SK-N-SH (cell line): Measurements from ENCODE around the gene SLC35A1. TPM values are rescaled to one million over a fixed set of nuclear protein-coding genes. Genes with fewer than 3 reads are reported as not detected.

Experiments
- CTCF ChIA-PET: fragments of 300-600, 350-600 bp; formaldehyde crosslinking; extraction: SDS; loops from one replicate; lab custom pipeline; 2021; lab: Yijun Ruan, JAX
- POLR2A ChIA-PET: fragments of 350-600 bp; sonication (Branson Sonifier 250); formaldehyde crosslinking; extraction: SDS; loops from one replicate; lab custom pipeline; 2020; ENCODE audit warnings: antibody characterized with exemption, inconsistent platforms; lab: Yijun Ruan, JAX
- DNase-seq: peaks from one replicate; pipeline ENCODE4 v3.0.0; 2012
- H2AFZ ChIP-seq: fragments of 200-600 bp; sonication (generic); 2 replicates; pipeline ENCODE4 v1.8.1; 2016; ENCODE audit warnings: antibody characterized with exemption, mild to moderate bottlenecking, low read depth
- H3F3A ChIP-seq: fragments of 200-600 bp; sonication (generic); replicated peaks from 2 replicates; pipeline ENCODE3; 2016; ENCODE audit warnings: antibody characterized with exemption, mild to moderate bottlenecking; ENCODE audit not compliant: insufficient read depth
- H3K27ac ChIP-seq, 2 experiments: fragments of 200-500 bp in 1 of 2; fragments of 200-600 bp in 1 of 2; sonication (Bioruptor generic) in 1 of 2; sonication (generic), shearing (Covaris generic) in 1 of 2; 2 replicates each; pipeline versions ENCODE4 v1.5.1 to v1.6.1; 2014 to 2016; ENCODE audit warnings: low read depth in 2 of 2, inconsistent platforms in 1 of 2, low read length in 1 of 2, mild to moderate bottlenecking in 1 of 2, mixed read lengths in 1 of 2
- H3K27me3 ChIP-seq: fragments of 200-600 bp; sonication (generic), shearing (Covaris generic); 2 replicates; pipeline ENCODE4 v1.6.1; 2016; ENCODE audit warnings: mixed run types; ENCODE audit not compliant: insufficient read depth
- H3K36me3 ChIP-seq, 2 experiments: fragments of 200-500 bp in 1 of 2; fragments of 200-600 bp in 1 of 2; sonication (Bioruptor generic) in 1 of 2; sonication (generic) in 1 of 2; replicated peaks in 1 of 2; 2 replicates each; pipeline versions ENCODE3 to v1.5.1; 2014 to 2016; ENCODE audit warnings: low read length in 1 of 2, mild to moderate bottlenecking in 1 of 2; ENCODE audit not compliant: insufficient read depth in 2 of 2, control insufficient read depth in 1 of 2
- H3K4me1 ChIP-seq, 2 experiments: fragments of 200-500 bp in 1 of 2; fragments of 200-600 bp in 1 of 2; sonication (Bioruptor generic) in 1 of 2; sonication (generic), shearing (Covaris generic) in 1 of 2; 2 replicates each; pipeline versions ENCODE4 v1.5.1 to v1.6.1; 2014 to 2016; ENCODE audit warnings: low read depth in 1 of 2, low read length in 1 of 2, mixed run types in 1 of 2; ENCODE audit not compliant: insufficient read depth in 2 of 2, control insufficient read depth in 1 of 2
- H3K4me2 ChIP-seq: fragments of 200-600 bp; sonication (generic), shearing (Covaris generic); 2 replicates; pipeline ENCODE4 v1.6.1; 2017; ENCODE audit warnings: mixed run types
- H3K4me3 ChIP-seq, 2 experiments: fragments of 200-500 bp in 1 of 2; fragments of 200-600 bp in 1 of 2; sonication (Bioruptor generic) in 1 of 2; sonication (generic), shearing (Covaris generic) in 1 of 2; 2 replicates each; pipeline versions ENCODE4 v1.5.1 to v1.8.1; 2014 to 2016; ENCODE audit warnings: low read depth in 2 of 2, inconsistent platforms in 1 of 2, low read length in 1 of 2, mild to moderate bottlenecking in 1 of 2, mixed read lengths in 1 of 2, moderate library complexity in 1 of 2
- H3K79me2 ChIP-seq: fragments of 200-600 bp; sonication (generic); 2 replicates; pipeline ENCODE4 v1.8.1; 2017; ENCODE audit warnings: mild to moderate bottlenecking; ENCODE audit not compliant: insufficient read depth
- H3K9ac ChIP-seq: fragments of 200-600 bp; sonication (generic); 2 replicates; pipeline ENCODE4 v1.6.1; 2017; ENCODE audit warnings: mixed run types
- H3K9me2 ChIP-seq: fragments of 200-600 bp; sonication (generic); 2 replicates; pipeline ENCODE4 v1.6.1; 2017; ENCODE audit warnings: mixed run types
- H3K9me3 ChIP-seq: fragments of 200-600 bp; sonication (generic); 2 replicates; pipeline ENCODE4 v1.6.1; 2017; ENCODE audit warnings: mixed run types, mild to moderate bottlenecking, moderate library complexity
- H4K20me1 ChIP-seq: fragments of 200-600 bp; sonication (generic); 2 replicates; pipeline ENCODE4 v1.6.1; 2017; ENCODE audit warnings: mild to moderate bottlenecking, mixed run types; ENCODE audit not compliant: insufficient read depth
- CTCF ChIP-seq: fragments of 200-600 bp; sonication (generic); IDR thresholded peaks from 2 replicates; pipeline ENCODE4 v1.6.1; 2017; ENCODE audit warnings: antibody characterized with exemption, mild to moderate bottlenecking, moderate library complexity
- ELF1 ChIP-seq: IDR thresholded peaks from 2 replicates; pipeline ENCODE4 v1.4.0; 2012
- FOXJ3 ChIP-seq: sonication (generic); formaldehyde crosslinking; IDR thresholded peaks from 2 replicates; pipeline ENCODE4 v1.5.1; 2020; ENCODE audit warnings: mild to moderate bottlenecking, missing genetic modification reagents
- FOXM1 ChIP-seq: IDR thresholded peaks from 2 replicates; pipeline ENCODE4 v1.4.0; 2012; ENCODE audit warnings: low read depth, mild to moderate bottlenecking
- GABPA ChIP-seq: IDR thresholded peaks from 2 replicates; pipeline ENCODE4 v1.4.0; 2012; ENCODE audit warnings: low read depth, mild to moderate bottlenecking
- IRF3 ChIP-seq: fragments of 150-350 bp; IDR thresholded peaks from 2 replicates; pipeline ENCODE4 v1.6.1; 2016; ENCODE audit warnings: mild to moderate bottlenecking, low read depth, low read length
- JUND ChIP-seq: IDR thresholded peaks from 2 replicates; pipeline ENCODE4 v1.4.0; 2012
- MAX ChIP-seq: IDR thresholded peaks from 2 replicates; pipeline ENCODE4 v1.4.0; 2012; ENCODE audit warnings: low read depth
- MEF2A ChIP-seq: IDR thresholded peaks from 2 replicates; pipeline ENCODE4 v1.4.0; 2012; ENCODE audit warnings: low read depth, borderline replicate concordance
- MXI1 ChIP-seq: IDR thresholded peaks from 2 replicates; pipeline ENCODE4 v1.6.1; 2012; ENCODE audit warnings: mild to moderate bottlenecking, low read depth, low read length, improper control_type of control experiment
- NFIC ChIP-seq: IDR thresholded peaks from 2 replicates; pipeline ENCODE4 v1.4.0; 2012; ENCODE audit warnings: borderline replicate concordance
- NRF1 ChIP-seq: IDR thresholded peaks from 2 replicates; pipeline ENCODE4 v1.6.1; 2012; ENCODE audit warnings: low read depth, mild to moderate bottlenecking, low read length
- PBX3 ChIP-seq: IDR thresholded peaks from 2 replicates; pipeline ENCODE4; 2012
- POLR2AphosphoS5 ChIP-seq: IDR thresholded peaks from 2 replicates; pipeline ENCODE4 v1.6.1; 2012; ENCODE audit warnings: low read depth, low read length
- RAD21 ChIP-seq: IDR thresholded peaks from 2 replicates; pipeline ENCODE4 v1.6.1; 2012; ENCODE audit warnings: mild to moderate bottlenecking, low read length
- RFX5 ChIP-seq: IDR thresholded peaks from 2 replicates; pipeline ENCODE4 v1.6.1; 2012; ENCODE audit warnings: mild to moderate bottlenecking, improper control_type of control experiment, low read length
- TAF1 ChIP-seq: IDR thresholded peaks from 2 replicates; pipeline ENCODE4 v1.6.1; 2012; ENCODE audit warnings: low read depth, mild to moderate bottlenecking, low read length, moderate library complexity, borderline replicate concordance
- TCF12 ChIP-seq: IDR thresholded peaks from 2 replicates; pipeline ENCODE4 v1.4.0; 2012
- TEAD4 ChIP-seq: IDR thresholded peaks from 2 replicates; pipeline ENCODE4 v1.4.0; 2012; ENCODE audit warnings: mild to moderate bottlenecking, borderline replicate concordance; ENCODE audit not compliant: insufficient read depth
- YY1 ChIP-seq: IDR thresholded peaks from 2 replicates; pipeline ENCODE4 v1.4.0; 2012; ENCODE audit warnings: low read depth, mild to moderate bottlenecking
- ZBTB33 ChIP-seq: IDR thresholded peaks from 2 replicates; pipeline ENCODE4 v1.4.0; 2012; ENCODE audit warnings: low read depth, borderline replicate concordance
- WGBS: methylation state at CpG from one replicate; pipeline ENCODE4 v1.1.6; 2017; ENCODE audit warnings: low lambda C conversion rate; 5-methylcytosine and 5-hydroxymethylcytosine counted together
- polyA plus RNA-seq, 3 experiments: library from polyadenylated mRNA; depleted of rRNA; stranded (reverse); fragments of >200 nt; gene quantifications; 2 replicates each; pipeline ENCODE4 v1.2.3, GENCODE V29; 2012

SLC35A1 gene
- polyA plus RNA-seq, 1 of the 3 experiments (the other 2 are of a cell fraction): 9.2 TPM

- H3K4me3 ChIP-seq: no peak overlapping the region
- DNase-seq: no peak
- TF ChIP-seq TEAD4 (no peak), IRF3 (no peak), POLR2AphosphoS5 (no peak), RFX5 (no peak), RAD21 (no peak), FOXJ3 (CRISPR knock-in tag) (no peak), MAX (no peak), ELF1 (no peak), PBX3 (no peak), TCF12 (no peak), MXI1 (no peak), TAF1 (no peak), GABPA (no peak), NRF1 (no peak), NFIC (no peak)
- H3K9me2 ChIP-seq: no peaks in the 10 kb centered on the region
- H2AFZ ChIP-seq: no peak overlapping the region
- no peak overlapping the region for H3K9ac ChIP-seq
- no peak overlapping the region for H3K27ac ChIP-seq
- H4K20me1 ChIP-seq: no peaks in the 10 kb centered on the region
- POLR2A ChIA-PET: no interaction called here
- no peaks in the 10 kb centered on the region for H3K4me1 ChIP-seq
- CTCF ChIA-PET: no interaction called here
- H3K27me3 ChIP-seq: no peaks in the 10 kb centered on the region
- WGBS: 93% methylated on average over 6 of the region's 6 CpGs
- no peaks in the 10 kb centered on the region for H3K9me3 ChIP-seq
- H3F3A ChIP-seq: peaks cover 5% of the 10 kb centered on the region
- no peak overlapping the region for H3K4me2 ChIP-seq
- peaks cover 56 to 81% of the 10 kb centered on the region in 2 experiments for H3K36me3 ChIP-seq
- H3K79me2 ChIP-seq: no peaks in the 10 kb centered on the region
These were observed 66.8 kb downstream of the SLC35A1 start for GRCh38 chr6:87539554-87539953.

- H2AFZ ChIP-seq: no peak overlapping the region
- peaks cover 5% of the 10 kb centered on the region for H3F3A ChIP-seq
- no peaks in the 10 kb centered on the region for H3K27me3 ChIP-seq
- peaks cover 55 to 83% of the 10 kb centered on the region in 2 experiments for H3K36me3 ChIP-seq
- no peaks in the 10 kb centered on the region for H3K4me1 ChIP-seq
- H3K4me3 ChIP-seq: no peak overlapping the region
- H3K79me2 ChIP-seq: no peaks in the 10 kb centered on the region
- POLR2A ChIA-PET: no interaction called here
- no peaks in the 10 kb centered on the region for H3K9me2 ChIP-seq
- no peak overlapping the region for H3K27ac ChIP-seq
- H3K9ac ChIP-seq: no peak overlapping the region
- no peaks in the 10 kb centered on the region for H3K9me3 ChIP-seq
- H3K4me2 ChIP-seq: no peak overlapping the region
- H4K20me1 ChIP-seq: no peaks in the 10 kb centered on the region
- CTCF ChIA-PET: no interaction called here
- WGBS: 82% methylated on average over 4 of the region's 4 CpGs
- DNase-seq: no peak
- TF ChIP-seq ZBTB33 (no peak), YY1 (no peak), IRF3 (no peak), MAX (no peak), TEAD4 (no peak), NFIC (no peak), JUND (no peak), MEF2A (no peak), RFX5 (no peak), GABPA (no peak), FOXM1 (no peak), CTCF (no peak)
These were observed 67.8 kb downstream of the SLC35A1 start for GRCh38 chr6:87540539-87540938.
